HEK293 (cell line): ENCODE data around the gene ZBP1.
A peak's percentile ranks its signal among the peaks of the same experiment; 100 is the strongest.

Experiments used
- HOXA7 ChIP-seq: sonication (generic); formaldehyde crosslinking; IDR thresholded peaks from 2 replicates; pipeline ENCODE4 v1.8.1; 2022; ENCODE audit warnings: missing genetic modification reagents, borderline replicate concordance
- HOXC10 ChIP-seq: sonication (generic); formaldehyde crosslinking; IDR thresholded peaks from 2 replicates; pipeline ENCODE4 v1.8.1; 2023; ENCODE audit warnings: mild to moderate bottlenecking, missing genetic modification reagents
- TCF7L2 ChIP-seq: IDR thresholded peaks from 2 replicates; pipeline ENCODE4 v1.6.1; 2011; ENCODE audit warnings: low read depth, mild to moderate bottlenecking, inconsistent platforms, low read length, moderate library complexity, borderline replicate concordance
- ZBTB17 ChIP-seq: fragments of 450-650 bp; formaldehyde crosslinking; IDR thresholded peaks from 2 replicates; pipeline ENCODE4 v1.5.1; 2016; ENCODE audit warnings: missing biosample characterization, missing genetic modification characterization
- ZEB2 ChIP-seq: fragments of 450-650 bp; formaldehyde crosslinking; IDR thresholded peaks from 2 replicates; pipeline ENCODE4 v1.5.1; 2016; ENCODE audit warnings: missing biosample characterization, missing genetic modification characterization
- ZNF146 ChIP-seq: fragments of 450-650 bp; formaldehyde crosslinking; IDR thresholded peaks from 2 replicates; pipeline ENCODE4 v1.5.1; 2016; ENCODE audit warnings: missing biosample characterization, missing genetic modification characterization
- ZNF274 ChIP-seq, 2 experiments: fragments of 200-500 bp in 1 of 2; fragments of 450-650 bp in 1 of 2; sonication (Bioruptor generic) in 1 of 2; formaldehyde crosslinking in 1 of 2; IDR thresholded peaks; 2 replicates each; pipeline versions ENCODE4 v1.5.1 to v1.6.1; 2014 to 2016; ENCODE audit warnings: borderline replicate concordance in 1 of 2, inconsistent platforms in 1 of 2, low read length in 1 of 2, missing biosample characterization in 1 of 2, missing genetic modification characterization in 1 of 2
- ZNF324 ChIP-seq: fragments of 450-650 bp; formaldehyde crosslinking; IDR thresholded peaks from 2 replicates; pipeline ENCODE4 v1.5.1; 2016; ENCODE audit warnings: missing biosample characterization, missing genetic modification characterization
- ZNF473 ChIP-seq: fragments of 450-650 bp; formaldehyde crosslinking; IDR thresholded peaks from 2 replicates; pipeline ENCODE4 v1.5.1; 2017; ENCODE audit warnings: missing biosample characterization, missing genetic modification characterization
- ZNF510 ChIP-seq: fragments of 450-650 bp; formaldehyde crosslinking; IDR thresholded peaks from 2 replicates; pipeline ENCODE4 v1.5.1; 2018; ENCODE audit warnings: mild to moderate bottlenecking, missing genetic modification characterization, missing biosample characterization; ENCODE audit not compliant: insufficient replicate concordance
- TF ChIP-seq, protein P1 (sequence below): fragments of 450-650 bp; formaldehyde crosslinking; IDR thresholded peaks from 2 replicates; pipeline ENCODE4 v1.5.1; 2016; ENCODE audit warnings: missing biosample characterization, missing genetic modification characterization
- TF ChIP-seq, protein P2 (sequence below): IDR thresholded peaks from 2 replicates; pipeline ENCODE4 v1.6.1; 2011; ENCODE audit warnings: mild to moderate bottlenecking, low read depth, low read length, borderline replicate concordance
- TF ChIP-seq, protein P3 (sequence below): fragments of 450-650 bp; IDR thresholded peaks from 2 replicates; pipeline ENCODE4 v1.5.1; 2018; ENCODE audit warnings: missing biosample characterization, missing genetic modification characterization
- TF ChIP-seq, protein P4 (sequence below): fragments of 450-650 bp; formaldehyde crosslinking; IDR thresholded peaks from 2 replicates; pipeline ENCODE4 v1.5.1; 2016; ENCODE audit warnings: missing biosample characterization, missing genetic modification characterization

DNA sequence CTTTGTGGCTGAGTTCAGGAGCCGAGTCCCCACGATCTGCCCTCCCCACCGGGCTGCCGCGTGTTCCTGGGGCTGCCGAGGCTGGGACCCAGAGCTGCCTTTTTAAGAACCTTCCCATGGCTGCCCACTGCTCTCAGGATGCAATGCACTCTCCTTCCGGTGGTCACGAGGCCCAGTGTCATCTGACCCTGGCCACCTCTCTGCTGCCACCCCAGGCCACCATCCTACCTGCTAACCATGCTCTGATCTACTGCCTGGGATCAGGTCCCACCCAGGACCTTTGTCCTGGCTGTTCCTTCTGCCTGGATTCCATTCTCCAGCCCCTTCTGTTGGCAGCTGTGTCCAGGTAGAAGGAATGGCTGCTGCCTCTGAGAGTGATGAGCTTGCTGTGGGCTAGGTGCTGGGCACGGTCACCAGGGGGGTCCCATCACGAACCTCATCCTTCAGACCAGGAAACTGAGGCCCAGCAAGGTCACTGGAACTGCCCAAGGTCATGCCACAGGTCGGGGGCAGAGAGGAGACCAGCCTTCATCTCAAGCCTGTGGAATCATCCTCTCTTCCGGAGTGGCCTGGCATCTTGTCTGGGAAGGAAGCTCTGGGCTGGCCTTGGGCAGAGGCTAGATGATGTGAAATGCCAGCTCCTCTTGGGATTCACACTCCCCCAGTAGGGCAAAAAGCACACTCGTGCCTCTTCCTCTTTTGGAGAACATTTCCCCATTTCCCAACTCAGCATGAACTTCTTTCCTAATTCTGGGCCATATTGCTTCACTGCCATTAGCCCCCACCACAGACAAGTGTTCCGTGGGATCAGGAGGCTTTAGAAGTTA lies 38.8 kb downstream of the ZBP1 start:
- TF ChIP-seq, protein P1, sequence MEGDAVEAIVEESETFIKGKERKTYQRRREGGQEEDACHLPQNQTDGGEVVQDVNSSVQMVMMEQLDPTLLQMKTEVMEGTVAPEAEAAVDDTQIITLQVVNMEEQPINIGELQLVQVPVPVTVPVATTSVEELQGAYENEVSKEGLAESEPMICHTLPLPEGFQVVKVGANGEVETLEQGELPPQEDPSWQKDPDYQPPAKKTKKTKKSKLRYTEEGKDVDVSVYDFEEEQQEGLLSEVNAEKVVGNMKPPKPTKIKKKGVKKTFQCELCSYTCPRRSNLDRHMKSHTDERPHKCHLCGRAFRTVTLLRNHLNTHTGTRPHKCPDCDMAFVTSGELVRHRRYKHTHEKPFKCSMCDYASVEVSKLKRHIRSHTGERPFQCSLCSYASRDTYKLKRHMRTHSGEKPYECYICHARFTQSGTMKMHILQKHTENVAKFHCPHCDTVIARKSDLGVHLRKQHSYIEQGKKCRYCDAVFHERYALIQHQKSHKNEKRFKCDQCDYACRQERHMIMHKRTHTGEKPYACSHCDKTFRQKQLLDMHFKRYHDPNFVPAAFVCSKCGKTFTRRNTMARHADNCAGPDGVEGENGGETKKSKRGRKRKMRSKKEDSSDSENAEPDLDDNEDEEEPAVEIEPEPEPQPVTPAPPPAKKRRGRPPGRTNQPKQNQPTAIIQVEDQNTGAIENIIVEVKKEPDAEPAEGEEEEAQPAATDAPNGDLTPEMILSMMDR (tag by site-specific recombination): peak; percentile 29; the same call in 1 of the 2 replicates
- no peak for TF ChIP-seq ZBTB17 (tag by site-specific recombination)
- TF ChIP-seq, protein P2, sequence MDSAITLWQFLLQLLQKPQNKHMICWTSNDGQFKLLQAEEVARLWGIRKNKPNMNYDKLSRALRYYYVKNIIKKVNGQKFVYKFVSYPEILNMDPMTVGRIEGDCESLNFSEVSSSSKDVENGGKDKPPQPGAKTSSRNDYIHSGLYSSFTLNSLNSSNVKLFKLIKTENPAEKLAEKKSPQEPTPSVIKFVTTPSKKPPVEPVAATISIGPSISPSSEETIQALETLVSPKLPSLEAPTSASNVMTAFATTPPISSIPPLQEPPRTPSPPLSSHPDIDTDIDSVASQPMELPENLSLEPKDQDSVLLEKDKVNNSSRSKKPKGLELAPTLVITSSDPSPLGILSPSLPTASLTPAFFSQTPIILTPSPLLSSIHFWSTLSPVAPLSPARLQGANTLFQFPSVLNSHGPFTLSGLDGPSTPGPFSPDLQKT: no peak
- TF ChIP-seq, protein P3, sequence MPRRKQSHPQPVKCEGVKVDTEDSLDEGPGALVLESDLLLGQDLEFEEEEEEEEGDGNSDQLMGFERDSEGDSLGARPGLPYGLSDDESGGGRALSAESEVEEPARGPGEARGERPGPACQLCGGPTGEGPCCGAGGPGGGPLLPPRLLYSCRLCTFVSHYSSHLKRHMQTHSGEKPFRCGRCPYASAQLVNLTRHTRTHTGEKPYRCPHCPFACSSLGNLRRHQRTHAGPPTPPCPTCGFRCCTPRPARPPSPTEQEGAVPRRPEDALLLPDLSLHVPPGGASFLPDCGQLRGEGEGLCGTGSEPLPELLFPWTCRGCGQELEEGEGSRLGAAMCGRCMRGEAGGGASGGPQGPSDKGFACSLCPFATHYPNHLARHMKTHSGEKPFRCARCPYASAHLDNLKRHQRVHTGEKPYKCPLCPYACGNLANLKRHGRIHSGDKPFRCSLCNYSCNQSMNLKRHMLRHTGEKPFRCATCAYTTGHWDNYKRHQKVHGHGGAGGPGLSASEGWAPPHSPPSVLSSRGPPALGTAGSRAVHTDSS: no peak
- TF ChIP-seq TCF7L2: no peak
- TF ChIP-seq ZNF473 (tag by site-specific recombination): no peak
- no peak for TF ChIP-seq ZEB2 (tag by site-specific recombination)
- TF ChIP-seq, protein P4, sequence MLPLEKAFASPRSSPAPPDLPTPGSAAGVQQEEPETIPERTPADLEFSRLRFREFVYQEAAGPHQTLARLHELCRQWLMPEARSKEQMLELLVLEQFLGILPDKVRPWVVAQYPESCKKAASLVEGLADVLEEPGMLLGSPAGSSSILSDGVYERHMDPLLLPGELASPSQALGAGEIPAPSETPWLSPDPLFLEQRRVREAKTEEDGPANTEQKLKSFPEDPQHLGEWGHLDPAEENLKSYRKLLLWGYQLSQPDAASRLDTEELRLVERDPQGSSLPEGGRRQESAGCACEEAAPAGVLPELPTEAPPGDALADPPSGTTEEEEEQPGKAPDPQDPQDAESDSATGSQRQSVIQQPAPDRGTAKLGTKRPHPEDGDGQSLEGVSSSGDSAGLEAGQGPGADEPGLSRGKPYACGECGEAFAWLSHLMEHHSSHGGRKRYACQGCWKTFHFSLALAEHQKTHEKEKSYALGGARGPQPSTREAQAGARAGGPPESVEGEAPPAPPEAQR (tag by site-specific recombination): no peak
- no peak for TF ChIP-seq HOXA7 (CRISPR knock-in tag)
- TF ChIP-seq ZNF324 (tag by site-specific recombination): no peak
- TF ChIP-seq ZNF274 (IDR thresholded peaks at IDR 0.05; ENCODE audit: low read length): no peak
- no peak for TF ChIP-seq ZNF274 (tag by site-specific recombination; IDR thresholded peaks at IDR 0.05; ENCODE audit: borderline replicate concordance)
- TF ChIP-seq ZNF510 (tag by site-specific recombination): no peak
- TF ChIP-seq ZNF146 (tag by site-specific recombination): no peak
- TF ChIP-seq HOXC10: no peak
